ENCODE measurements around the gene RIF1.

The RIF1 gene

DNA sequence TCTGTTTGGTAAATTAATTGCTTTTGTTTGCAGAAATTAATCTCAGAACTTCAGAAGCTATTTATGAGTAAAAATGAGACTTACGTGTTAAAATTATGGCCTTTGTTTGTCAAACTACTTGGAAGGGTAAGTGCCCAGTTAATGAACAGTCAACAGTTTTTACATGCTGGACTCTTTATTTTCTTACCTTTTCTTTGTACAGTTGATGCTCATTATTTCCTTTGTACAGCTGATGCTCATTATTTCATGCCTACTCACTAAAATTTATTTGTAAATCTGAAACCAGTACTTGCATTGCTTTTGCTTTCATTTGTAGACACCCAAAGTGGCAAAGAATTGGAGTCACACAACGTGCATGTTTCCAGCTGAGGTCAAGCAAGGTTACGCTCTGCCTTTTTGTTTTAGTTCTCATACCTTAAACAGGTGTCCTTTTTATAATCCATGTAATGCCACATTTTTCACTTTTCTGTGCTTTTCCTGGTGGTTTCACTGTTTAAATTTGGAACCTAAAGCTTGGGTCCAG is 13.3 kb downstream of the RIF1 start:
- H3K27ac ChIP-seq (ENCODE audit: low read depth, low read length, severe bottlenecking) = no peak overlapping the region
- WGBS, 2 experiments (ENCODE audit: insufficient coverage in 2 of 2) = 80 to 89% methylated on average over 3 of the region's 3 CpGs
- H3K4me1 ChIP-seq (ENCODE audit: control insufficient read depth, insufficient read depth, low read length, poor library complexity, severe bottlenecking) = no peaks in the 10 kb centered on the region
- no peak overlapping the region for H3K4me3 ChIP-seq (ENCODE audit: extremely low read depth, insufficient read depth, low read length, poor library complexity, severe bottlenecking)
- peaks cover 99% of the 10 kb centered on the region for H3K36me3 ChIP-seq (ENCODE audit: control insufficient read depth, insufficient read depth, low read length)
- H3K9me3 ChIP-seq (ENCODE audit: control insufficient read depth, low read length) = no peaks in the 10 kb centered on the region

DNA sequence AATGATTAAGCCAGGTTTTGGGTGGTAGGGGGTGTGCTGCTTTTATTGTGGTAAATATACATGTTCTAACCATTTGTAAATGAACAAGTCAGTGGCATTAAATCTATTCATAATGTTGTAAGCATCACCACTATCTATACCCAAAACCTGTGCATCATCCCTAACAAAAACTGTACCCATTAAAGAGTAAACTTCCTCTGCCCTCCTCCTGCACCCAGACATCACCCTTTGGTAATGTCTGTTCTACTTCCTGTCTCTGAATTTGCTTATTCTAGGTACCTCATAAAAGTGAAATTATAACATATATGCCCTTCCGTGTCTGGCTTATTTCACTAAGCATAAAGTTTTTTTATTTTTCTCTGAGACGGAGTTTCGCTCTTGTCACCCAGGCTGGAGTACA is 14.1 kb downstream of the RIF1 start:
- Histone ChIP-seq H3K36me3 (ENCODE audit: control insufficient read depth, insufficient read depth, low read length) (peaks cover 92% of the 10 kb centered on the region), H3K27ac (ENCODE audit: low read depth, low read length, severe bottlenecking) (no peak overlapping the region), H3K9me3 (ENCODE audit: control insufficient read depth, low read length) (no peaks in the 10 kb centered on the region), H3K4me3 (ENCODE audit: extremely low read depth, insufficient read depth, low read length, poor library complexity, severe bottlenecking) (no peak overlapping the region), H3K4me1 (ENCODE audit: control insufficient read depth, insufficient read depth, low read length, poor library complexity, severe bottlenecking) (no peaks in the 10 kb centered on the region)
- 94 to 98% methylated on average over 2 to 3 of the region's 3 CpGs for WGBS, 2 experiments (ENCODE audit: insufficient coverage in 2 of 2)

DNA sequence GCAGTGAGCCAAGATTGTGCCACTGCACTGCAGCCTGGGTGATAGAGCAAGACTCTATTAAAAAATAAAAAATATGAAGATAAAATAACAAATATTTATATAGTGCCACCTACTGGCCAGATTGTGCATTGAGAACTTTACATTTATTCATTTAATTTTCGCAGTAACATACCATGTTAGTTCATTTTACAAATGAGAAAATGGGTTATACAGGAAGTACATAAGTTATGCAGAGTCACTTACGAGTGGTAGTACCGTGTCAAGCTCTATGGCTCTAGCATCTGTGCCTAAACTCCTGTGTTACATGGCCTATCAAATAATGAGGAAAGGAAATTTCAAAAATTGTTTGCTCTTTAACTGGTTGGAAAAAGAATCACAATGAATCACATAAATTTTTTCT is 27.9 kb downstream of the RIF1 start:
- Histone ChIP-seq H3K9me3 (ENCODE audit: control insufficient read depth, low read length) (no peaks in the 10 kb centered on the region), H3K36me3 (ENCODE audit: control insufficient read depth, insufficient read depth, low read length) (peaks cover 83% of the 10 kb centered on the region), H3K4me1 (ENCODE audit: control insufficient read depth, insufficient read depth, low read length, poor library complexity, severe bottlenecking) (no peaks in the 10 kb centered on the region), H3K4me3 (ENCODE audit: extremely low read depth, insufficient read depth, low read length, poor library complexity, severe bottlenecking) (no peak overlapping the region), H3K27ac (ENCODE audit: low read depth, low read length, severe bottlenecking) (no peak overlapping the region)
- 83 to 100% methylated on average over 1 of the region's 3 CpGs for WGBS, 2 experiments (ENCODE audit: insufficient coverage in 2 of 2)

DNA sequence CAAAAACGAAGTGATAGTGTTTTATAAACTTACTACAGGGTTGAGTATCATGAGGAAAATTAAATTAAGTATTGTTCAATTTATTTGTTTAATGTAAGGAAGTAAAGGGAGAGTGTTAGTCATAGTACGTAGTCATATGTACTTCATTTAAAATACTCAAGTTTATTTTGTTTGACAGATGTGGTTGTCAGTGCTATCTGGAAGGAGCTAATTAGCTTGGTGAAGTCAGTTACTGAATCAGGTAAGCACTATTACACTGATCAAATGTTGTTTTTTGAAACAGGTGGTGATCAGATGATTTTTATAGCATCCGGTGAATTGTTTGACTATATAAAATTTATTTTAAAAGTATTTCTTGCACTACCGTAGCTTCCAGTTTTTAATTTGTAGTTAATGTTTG is 28.8 kb downstream of the RIF1 start:
- Histone ChIP-seq H3K4me1 (ENCODE audit: control insufficient read depth, insufficient read depth, low read length, poor library complexity, severe bottlenecking) (no peaks in the 10 kb centered on the region), H3K27ac (ENCODE audit: low read depth, low read length, severe bottlenecking) (no peak overlapping the region), H3K9me3 (ENCODE audit: control insufficient read depth, low read length) (no peaks in the 10 kb centered on the region), H3K36me3 (ENCODE audit: control insufficient read depth, insufficient read depth, low read length) (peaks cover 85% of the 10 kb centered on the region), H3K4me3 (ENCODE audit: extremely low read depth, insufficient read depth, low read length, poor library complexity, severe bottlenecking) (no peak overlapping the region)
- WGBS, 2 experiments (ENCODE audit: insufficient coverage in 2 of 2) = no CpG with 5 or more reads among the region's 4 CpGs

DNA sequence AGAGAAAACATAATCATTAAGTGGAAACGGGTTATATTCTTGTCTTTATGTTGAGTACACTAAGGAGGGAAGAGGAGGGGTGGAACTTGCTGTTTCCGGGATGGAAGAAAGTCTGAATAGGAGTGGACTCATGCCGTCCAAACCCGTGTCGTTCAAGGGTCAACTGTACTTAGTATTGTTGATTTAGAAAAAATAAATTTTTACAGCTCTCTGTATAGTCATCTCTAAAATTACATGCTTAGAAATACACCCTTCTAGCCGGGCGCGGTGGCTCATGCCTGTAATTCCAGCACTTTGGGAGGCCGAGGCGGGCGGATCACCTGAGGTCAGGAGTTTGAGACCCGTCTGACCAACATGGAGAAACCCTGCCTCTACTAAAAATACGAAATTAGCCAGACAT is 29.4 kb downstream of the RIF1 start:
- H3K4me1 ChIP-seq (ENCODE audit: control insufficient read depth, insufficient read depth, low read length, poor library complexity, severe bottlenecking) = no peaks in the 10 kb centered on the region
- H3K4me3 ChIP-seq (ENCODE audit: extremely low read depth, insufficient read depth, low read length, poor library complexity, severe bottlenecking) = no peak overlapping the region
- peaks cover 84% of the 10 kb centered on the region for H3K36me3 ChIP-seq (ENCODE audit: control insufficient read depth, insufficient read depth, low read length)
- no peak overlapping the region for H3K27ac ChIP-seq (ENCODE audit: low read depth, low read length, severe bottlenecking)
- H3K9me3 ChIP-seq (ENCODE audit: control insufficient read depth, low read length) = no peaks in the 10 kb centered on the region
- 92% methylated on average over 8 to 9 of the region's 13 CpGs for WGBS, 2 experiments (ENCODE audit: insufficient coverage in 2 of 2)

DNA sequence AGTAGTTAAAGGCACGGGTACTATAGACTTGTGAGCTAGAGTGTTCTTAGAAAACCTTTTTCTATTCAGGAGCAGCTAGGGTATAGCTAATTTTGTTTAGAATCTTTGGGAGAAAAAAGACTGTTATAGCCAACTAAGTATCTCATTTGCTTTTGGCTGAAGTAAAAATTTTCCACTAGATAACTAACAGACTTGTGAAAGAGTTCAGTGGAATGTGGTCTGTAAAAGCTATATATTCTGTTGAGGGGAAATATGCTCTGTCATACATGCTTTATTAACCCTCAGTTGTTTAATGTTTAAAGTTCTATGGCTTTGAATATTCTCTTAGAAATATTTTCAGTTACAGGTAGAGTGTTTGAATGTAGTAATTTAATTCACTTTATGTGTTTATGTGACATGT is 49.7 kb downstream of the RIF1 start:
- Histone ChIP-seq H3K4me3 (ENCODE audit: extremely low read depth, insufficient read depth, low read length, poor library complexity, severe bottlenecking) (no peak overlapping the region), H3K27ac (ENCODE audit: low read depth, low read length, severe bottlenecking) (no peak overlapping the region), H3K9me3 (ENCODE audit: control insufficient read depth, low read length) (no peaks in the 10 kb centered on the region), H3K36me3 (ENCODE audit: control insufficient read depth, insufficient read depth, low read length) (peaks cover 68% of the 10 kb centered on the region), H3K4me1 (ENCODE audit: control insufficient read depth, insufficient read depth, low read length, poor library complexity, severe bottlenecking) (no peaks in the 10 kb centered on the region)
- 83 to 100% methylated on average over 1 of the region's 1 CpG for WGBS, 2 experiments (ENCODE audit: insufficient coverage in 2 of 2)

DNA sequence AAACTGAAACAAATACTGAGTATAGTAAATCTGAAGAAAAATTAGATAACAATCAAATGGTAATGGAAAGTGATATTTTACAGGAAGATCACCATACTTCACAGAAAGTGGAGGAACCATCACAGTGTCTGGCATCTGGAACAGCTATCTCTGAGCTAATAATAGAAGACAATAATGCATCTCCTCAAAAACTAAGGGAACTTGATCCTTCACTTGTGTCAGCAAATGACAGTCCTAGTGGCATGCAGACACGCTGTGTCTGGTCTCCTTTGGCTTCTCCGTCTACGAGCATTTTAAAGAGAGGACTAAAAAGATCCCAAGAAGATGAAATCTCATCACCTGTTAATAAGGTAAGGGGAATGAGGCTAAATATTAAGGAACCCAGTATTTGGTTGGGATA is 56.1 kb downstream of the RIF1 start:
- H3K36me3 ChIP-seq (ENCODE audit: control insufficient read depth, insufficient read depth, low read length) = peaks cover 96% of the 10 kb centered on the region
- 100% methylated on average over 3 of the region's 3 CpGs; no CpG with 5 or more reads in 1 of the 2 experiments for WGBS, 2 experiments (ENCODE audit: insufficient coverage in 2 of 2)
- H3K9me3 ChIP-seq (ENCODE audit: control insufficient read depth, low read length) = no peaks in the 10 kb centered on the region
- H3K27ac ChIP-seq (ENCODE audit: low read depth, low read length, severe bottlenecking) = no peak overlapping the region
- H3K4me1 ChIP-seq (ENCODE audit: control insufficient read depth, insufficient read depth, low read length, poor library complexity, severe bottlenecking) = no peaks in the 10 kb centered on the region
- H3K4me3 ChIP-seq (ENCODE audit: extremely low read depth, insufficient read depth, low read length, poor library complexity, severe bottlenecking) = no peak overlapping the region

DNA sequence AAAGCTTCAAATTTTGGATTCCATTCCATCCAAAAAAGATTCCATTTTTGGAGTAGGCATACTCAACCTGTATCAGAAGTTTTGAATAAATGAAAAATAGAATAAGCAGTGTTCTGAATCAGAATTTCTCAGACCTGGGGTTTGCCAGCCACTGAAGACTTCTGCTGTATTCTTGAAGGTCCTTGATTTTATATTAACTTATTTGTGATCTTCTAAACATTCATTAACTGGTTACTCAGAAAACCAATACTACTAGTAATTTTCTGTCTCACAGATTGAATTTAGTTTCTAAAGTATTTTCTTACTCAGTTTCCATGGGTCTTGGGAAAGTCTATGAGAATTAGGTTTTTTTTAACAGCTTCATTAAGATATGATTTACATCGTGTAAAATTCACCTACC is 60.9 kb downstream of the RIF1 start:
- Histone ChIP-seq H3K36me3 (ENCODE audit: control insufficient read depth, insufficient read depth, low read length) (peaks cover 81% of the 10 kb centered on the region), H3K27ac (ENCODE audit: low read depth, low read length, severe bottlenecking) (no peak overlapping the region), H3K9me3 (ENCODE audit: control insufficient read depth, low read length) (peaks cover 3% of the 10 kb centered on the region), H3K4me1 (ENCODE audit: control insufficient read depth, insufficient read depth, low read length, poor library complexity, severe bottlenecking) (no peaks in the 10 kb centered on the region), H3K4me3 (ENCODE audit: extremely low read depth, insufficient read depth, low read length, poor library complexity, severe bottlenecking) (no peak overlapping the region)
- WGBS, 2 experiments (ENCODE audit: insufficient coverage in 2 of 2) = no CpG with 5 or more reads among the region's 1 CpG

DNA sequence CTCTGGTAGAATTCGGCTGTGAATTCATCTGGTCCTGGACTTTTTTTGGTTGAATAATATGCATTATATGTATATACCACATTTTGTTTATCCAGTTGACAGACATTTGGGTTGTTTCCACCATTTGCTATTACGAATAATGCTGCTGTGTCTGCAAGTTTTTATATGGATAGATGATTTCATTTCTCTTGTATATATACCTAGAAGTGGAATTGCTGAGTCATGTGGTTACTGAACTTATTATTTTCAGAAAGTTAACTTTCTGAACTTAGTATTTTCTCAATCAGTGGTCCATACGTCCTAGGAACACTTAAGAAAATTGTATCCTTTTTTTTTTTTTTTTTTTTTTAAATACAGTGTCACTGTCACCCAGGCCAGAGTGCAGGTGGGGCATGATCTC is 63.3 kb downstream of the RIF1 start:
- WGBS, 2 experiments (ENCODE audit: insufficient coverage in 2 of 2) = no CpG with 5 or more reads among the region's 3 CpGs
- Histone ChIP-seq H3K36me3 (ENCODE audit: control insufficient read depth, insufficient read depth, low read length) (peaks cover 64% of the 10 kb centered on the region), H3K9me3 (ENCODE audit: control insufficient read depth, low read length) (peaks cover 3% of the 10 kb centered on the region), H3K27ac (ENCODE audit: low read depth, low read length, severe bottlenecking) (no peak overlapping the region), H3K4me3 (ENCODE audit: extremely low read depth, insufficient read depth, low read length, poor library complexity, severe bottlenecking) (no peak overlapping the region), H3K4me1 (ENCODE audit: control insufficient read depth, insufficient read depth, low read length, poor library complexity, severe bottlenecking) (no peaks in the 10 kb centered on the region)

DNA sequence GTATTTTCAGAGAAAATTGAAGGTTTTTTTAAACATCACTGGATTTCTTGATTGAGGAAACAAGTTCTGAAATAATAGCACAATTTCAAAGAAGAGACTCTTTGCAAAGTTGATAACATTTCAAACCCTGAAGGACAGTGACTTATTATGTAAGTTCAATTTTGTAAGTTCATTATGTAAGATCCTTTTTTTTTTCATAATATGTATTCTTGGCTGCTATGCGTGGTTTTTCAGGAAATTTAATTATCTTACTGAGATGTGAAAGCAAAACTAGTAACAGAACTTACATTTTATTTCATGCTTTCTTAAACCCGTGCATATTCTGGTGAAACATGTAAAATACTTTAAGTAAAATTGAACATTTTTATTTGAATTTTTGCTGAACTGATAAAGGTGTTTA is 65.4 kb downstream of the RIF1 start:
- Histone ChIP-seq H3K36me3 (ENCODE audit: control insufficient read depth, insufficient read depth, low read length) (peaks cover 49% of the 10 kb centered on the region), H3K9me3 (ENCODE audit: control insufficient read depth, low read length) (peaks cover 3% of the 10 kb centered on the region), H3K4me3 (ENCODE audit: extremely low read depth, insufficient read depth, low read length, poor library complexity, severe bottlenecking) (no peak overlapping the region), H3K4me1 (ENCODE audit: control insufficient read depth, insufficient read depth, low read length, poor library complexity, severe bottlenecking) (no peaks in the 10 kb centered on the region), H3K27ac (ENCODE audit: low read depth, low read length, severe bottlenecking) (no peak overlapping the region)
- 100% methylated on average over 1 of the region's 2 CpGs; no CpG with 5 or more reads in 1 of the 2 experiments for WGBS, 2 experiments (ENCODE audit: insufficient coverage in 2 of 2)

DNA sequence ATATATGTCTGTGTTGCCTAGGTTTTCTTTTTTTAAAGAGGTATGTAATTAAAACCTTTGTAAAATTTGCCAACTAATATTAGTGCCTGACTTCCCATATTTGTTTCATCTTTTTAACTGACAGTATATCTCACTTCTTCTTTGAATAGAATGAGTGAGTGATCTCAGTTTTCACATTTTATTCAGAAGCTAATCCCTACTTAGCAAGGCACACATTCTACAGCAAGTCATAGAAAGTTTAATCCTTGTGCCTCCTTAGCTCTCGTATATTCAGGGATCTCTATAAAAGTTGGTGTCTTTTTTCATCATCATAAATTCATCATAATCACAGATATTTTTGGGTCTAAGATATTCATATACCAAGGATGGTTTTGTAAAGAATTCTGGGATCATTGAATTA is 66.6 kb downstream of the RIF1 start:
- no peak overlapping the region for H3K4me3 ChIP-seq (ENCODE audit: extremely low read depth, insufficient read depth, low read length, poor library complexity, severe bottlenecking)
- no peaks in the 10 kb centered on the region for H3K9me3 ChIP-seq (ENCODE audit: control insufficient read depth, low read length)
- H3K4me1 ChIP-seq (ENCODE audit: control insufficient read depth, insufficient read depth, low read length, poor library complexity, severe bottlenecking) = no peaks in the 10 kb centered on the region
- no peak overlapping the region for H3K27ac ChIP-seq (ENCODE audit: low read depth, low read length, severe bottlenecking)
- peaks cover 47% of the 10 kb centered on the region for H3K36me3 ChIP-seq (ENCODE audit: control insufficient read depth, insufficient read depth, low read length)
- no CpG with 5 or more reads among the region's 1 CpG for WGBS, 2 experiments (ENCODE audit: insufficient coverage in 2 of 2)
